Gastroesophageal sphincter (tissue), 3 donors: ENCODE data around the gene DIAPH2.

ENCODE experiments used
- CTCF ChIP-seq, 4 experiments: fragments of 200-600 bp in 2 of 4; fragments of 450-650 bp in 2 of 4; sonication (generic) in 1 of 4; IDR thresholded peaks; one replicate each; pipeline ENCODE4 v1.5.1; 2017 to 2019; ENCODE audit warnings: antibody characterized with exemption in 4 of 4, mild to moderate bottlenecking in 2 of 4, moderate library complexity in 2 of 4
- POLR2A ChIP-seq, 2 donors: fragments of 450-650 bp; IDR thresholded peaks; one replicate each; pipeline ENCODE4 v1.6.1; 2017; ENCODE audit warnings: antibody characterized with exemption in 2 of 2, mild to moderate bottlenecking in 2 of 2, moderate library complexity in 1 of 2

GRCh38 chrX:96984538-96984937, 299.9 kb downstream of the DIAPH2 start:
- TF ChIP-seq CTCF (IDR thresholded peaks at IDR 0.05) (no peak), POLR2A (IDR thresholded peaks at IDR 0.05) (no peak)
